ENCODE data around the gene RRP15. TPM values are rescaled to one million over a fixed set of nuclear protein-coding genes. Genes with fewer than 3 reads are reported as not detected.

RRP15 gene
- total and polyA plus RNA-seq, 2 of the 8 experiments (the other 6 are each of a cell fraction or from before 2014, with no cell fraction given) = 3.7 to 52.8 TPM

DNA sequence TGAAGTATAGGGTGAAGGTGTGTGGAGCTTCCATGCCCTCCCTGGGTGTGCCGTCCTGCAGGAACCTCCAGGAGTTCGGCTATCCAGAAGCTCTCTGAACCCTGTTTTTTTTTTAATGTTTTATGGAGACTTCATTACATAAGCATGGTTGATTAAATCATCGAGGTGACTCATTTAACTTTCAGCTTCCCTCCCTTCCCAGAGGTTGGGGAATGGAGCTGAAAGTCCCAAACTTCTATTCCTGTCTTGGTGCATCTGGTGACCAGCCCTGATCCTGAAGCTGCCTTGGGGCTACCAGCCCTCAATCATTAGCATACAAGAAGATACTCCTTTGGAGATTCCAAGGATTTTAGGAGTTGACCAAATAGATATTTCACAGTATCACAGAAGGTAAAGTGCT is 9.5 kb downstream of the RRP15 start (continued):
- no peak for TF ChIP-seq EP300 (IDR thresholded peaks at IDR 0.05; ENCODE audit: borderline replicate concordance in 1 of 2, low read depth in 2 of 2, low read length in 2 of 2)

Measured in H1 (cell line).